ENCODE results near the gene ZNF90. TPM values are rescaled to one million over a fixed set of nuclear protein-coding genes. Genes with fewer than 3 reads are reported as not detected.
"Not testable (repeated sequence)": the region's sequence is repeated elsewhere in the genome, so short reads cannot be mapped to it uniquely, and the experiment has no call there.

ZNF90 gene
- total RNA-seq, 4 donors from 2014 or later, result 0.70 to 10.7 (median 4.3) TPM

DNA sequence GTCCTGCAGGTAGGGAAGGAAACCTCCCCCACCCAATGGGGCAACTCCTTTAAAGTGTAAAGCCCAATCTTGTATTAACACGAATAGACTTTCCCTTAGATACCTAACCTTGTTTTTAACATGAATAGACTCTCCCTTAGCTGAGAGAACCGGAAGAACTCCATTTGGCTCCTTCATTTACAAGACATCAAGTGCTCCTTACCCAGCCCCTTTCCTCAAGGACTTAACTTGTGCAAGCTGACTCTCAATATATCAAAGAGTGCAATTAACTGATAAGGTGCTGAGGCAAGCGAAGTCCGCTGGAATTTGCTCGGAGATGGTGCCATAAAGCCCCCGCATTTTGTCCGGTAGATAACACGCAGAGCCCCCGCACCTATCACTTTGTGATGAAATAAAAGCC, 9.9 kb upstream of the ZNF90 start:
- no peak for DNase-seq
- no peak for TF ChIP-seq CTCF (IDR thresholded peaks at IDR 0.05)
- TF ChIP-seq POLR2A (IDR thresholded peaks at IDR 0.05), result no peak
- H3K9me3 ChIP-seq, result no peaks in the 10 kb centered on the region
- H3K36me3 ChIP-seq, result no peaks in the 10 kb centered on the region
- no peaks in the 10 kb centered on the region for H3K4me1 ChIP-seq
- H3K27me3 ChIP-seq, result no peaks in the 10 kb centered on the region
- H3K4me3 ChIP-seq, result no peak overlapping the region
- H3K27ac ChIP-seq, result no peak overlapping the region

DNA sequence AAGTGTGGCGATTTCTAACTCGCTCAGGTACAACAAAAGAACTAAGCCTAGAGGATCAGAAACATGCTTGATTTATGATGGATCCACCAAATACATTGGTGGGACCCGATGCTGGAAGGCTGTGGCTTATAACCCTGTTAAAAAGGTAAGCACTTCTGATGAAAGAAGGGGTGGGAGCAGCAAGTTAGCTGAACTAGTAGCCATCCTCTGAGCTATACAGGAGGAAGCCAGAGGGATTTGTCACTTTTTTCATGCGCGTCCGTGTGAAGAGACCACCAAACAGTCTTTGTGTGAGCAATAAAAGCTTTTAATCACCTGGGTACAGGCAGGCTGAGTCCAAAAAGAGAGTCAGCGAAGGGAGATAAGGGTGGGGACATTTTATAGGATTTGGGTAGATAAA, 9.2 kb upstream of the ZNF90 start:
- not testable (repeated sequence) for H3K36me3 ChIP-seq, DNase-seq, H3K27ac ChIP-seq, H3K27me3 ChIP-seq, H3K4me1 ChIP-seq, H3K9me3 ChIP-seq, H3K4me3 ChIP-seq

GRCh38 chr19:20070691-20071090, 7.1 kb upstream of the ZNF90 start:
- TF ChIP-seq CTCF (IDR thresholded peaks at IDR 0.05) (no peak), POLR2A (IDR thresholded peaks at IDR 0.05) (no peak)
- Histone ChIP-seq H3K4me3 (no peak overlapping the region), H3K27me3 (no peaks in the 10 kb centered on the region), H3K4me1 (no peaks in the 10 kb centered on the region), H3K9me3 (no peaks in the 10 kb centered on the region), H3K27ac (no peak overlapping the region), H3K36me3 (no peaks in the 10 kb centered on the region)
- no peak for DNase-seq

- Histone ChIP-seq H3K4me1 (no peaks in the 10 kb centered on the region), H3K9me3 (no peaks in the 10 kb centered on the region), H3K27ac (no peak overlapping the region), H3K4me3 (no peak overlapping the region), H3K27me3 (no peaks in the 10 kb centered on the region), H3K36me3 (no peaks in the 10 kb centered on the region)
- no peak for DNase-seq
- TF ChIP-seq POLR2A (IDR thresholded peaks at IDR 0.05), result no peak
- no peak for TF ChIP-seq CTCF (IDR thresholded peaks at IDR 0.05)
These were observed 4.9 kb upstream of the ZNF90 start for GRCh38 chr19:20072936-20073335.

DNA sequence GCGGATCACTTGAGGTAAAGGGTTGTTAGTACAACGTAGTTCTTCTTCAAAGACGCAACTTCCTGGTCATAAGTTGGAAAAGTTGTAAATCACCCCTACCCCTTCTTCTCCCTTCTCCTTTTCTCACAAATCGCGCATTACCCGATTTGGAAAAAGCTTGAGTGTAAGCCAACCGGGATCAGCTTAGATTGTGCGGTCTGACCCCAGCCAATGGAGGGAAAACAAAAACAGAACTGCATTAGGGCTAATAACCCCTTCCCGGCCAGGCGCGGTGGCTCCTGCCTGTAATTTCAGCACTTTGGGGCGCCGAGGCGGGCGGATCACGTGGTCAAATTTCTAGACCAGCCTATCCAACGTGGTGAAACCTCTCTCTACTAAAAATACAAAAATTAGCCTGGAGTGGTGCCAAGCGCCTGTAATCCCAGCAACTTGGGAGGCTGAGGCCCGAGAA, 806 bp downstream of the ZNF90 start:
- no peaks in the 10 kb centered on the region for H3K9me3 ChIP-seq
- peak in 1 of 3 donors; percentile 49 for DNase-seq
- no peaks in the 10 kb centered on the region for H3K36me3 ChIP-seq
- H3K4me1 ChIP-seq, result no peaks in the 10 kb centered on the region
- no peak overlapping the region for H3K27ac ChIP-seq
- H3K4me3 ChIP-seq, result peak overlapping the region; percentile 40 to 63 (median 55)
- TF ChIP-seq POLR2A (IDR thresholded peaks at IDR 0.05) (no peak), CTCF (IDR thresholded peaks at IDR 0.05) (no peak)
- no peaks in the 10 kb centered on the region for H3K27me3 ChIP-seq

DNA sequence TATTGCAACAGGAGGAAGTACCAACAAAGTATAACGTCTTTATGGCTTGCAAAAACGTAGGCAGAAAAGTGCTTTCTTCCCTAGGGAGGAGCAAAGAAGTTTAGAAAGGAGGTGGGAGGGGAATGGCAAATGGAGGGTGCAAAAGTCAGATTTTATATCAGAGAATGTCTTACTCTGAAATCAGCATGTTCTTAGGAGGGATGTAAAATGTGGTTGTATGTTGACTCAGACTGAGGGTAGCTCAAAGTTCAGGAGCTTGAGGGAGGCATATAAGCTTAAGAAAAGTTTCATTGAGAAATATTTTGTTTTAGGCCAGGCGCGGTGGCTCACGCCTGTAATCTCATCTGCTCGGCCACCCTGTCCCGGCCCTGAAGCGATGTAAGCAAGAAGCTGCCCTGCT, 1.7 kb downstream of the ZNF90 start:
- peak overlapping the region in 1 of 4 donors; percentile 54 for H3K4me3 ChIP-seq

More for the DNA sequence above, 1.7 kb downstream of the ZNF90 start:
- H3K36me3 ChIP-seq, result no peaks in the 10 kb centered on the region
- TF ChIP-seq CTCF (IDR thresholded peaks at IDR 0.05) (no peak), POLR2A (IDR thresholded peaks at IDR 0.05) (no peak)
- no peaks in the 10 kb centered on the region for H3K27me3 ChIP-seq
- no peaks in the 10 kb centered on the region for H3K9me3 ChIP-seq
- H3K4me1 ChIP-seq, result no peaks in the 10 kb centered on the region
- H3K27ac ChIP-seq, result no peak overlapping the region
- no peak for DNase-seq

All from Peyer's patch (tissue), 4 donors.